ENCODE results near the gene ABCA2.

ABCA2 gene

GRCh38 chr9:136979769-136980587 is 48.1 kb downstream of the ABCA2 start:
- no peak for DNase-seq

GRCh38 chr9:136978865-136979544 is 49.0 kb downstream of the ABCA2 start:
- no peak for DNase-seq

- DNase-seq: peak; percentile 80
These were observed 49.8 kb downstream of the ABCA2 start for GRCh38 chr9:136978073-136978864.

GRCh38 chr9:136977649-136978072 is 50.4 kb downstream of the ABCA2 start:
- no peak for DNase-seq

- no peak for DNase-seq
These were observed 50.8 kb downstream of the ABCA2 start, which contains the start of gene PTGDS for GRCh38 chr9:136977223-136977622. TSS of gene PTGDS (plus strand) at chr9:136977504. CDS start at chr9:136977579, 75 bp downstream.

- DNase-seq: no peak
These were observed 52.4 kb downstream of the ABCA2 start for GRCh38 chr9:136975644-136976043.

GRCh38 chr9:136974817-136975535 is 53.1 kb downstream of the ABCA2 start:
- no peak for DNase-seq

- DNase-seq: no peak
These were observed 54.1 kb downstream of the ABCA2 start for GRCh38 chr9:136973618-136974617.

GRCh38 chr9:136972743-136973142 is 55.3 kb downstream of the ABCA2 start:
- no peak for DNase-seq

- DNase-seq: no peak
These were observed 55.7 kb downstream of the ABCA2 start for GRCh38 chr9:136972335-136972734.

GRCh38 chr9:136971746-136972145 is 56.3 kb downstream of the ABCA2 start:
- DNase-seq: no peak

- DNase-seq: no peak
These were observed 57.7 kb downstream of the ABCA2 start for GRCh38 chr9:136970361-136970760.

- DNase-seq: no peak
These were observed 58.3 kb downstream of the ABCA2 start for GRCh38 chr9:136969774-136970173.

- no peak for DNase-seq
These were observed 58.9 kb downstream of the ABCA2 start for GRCh38 chr9:136969150-136969549.

GRCh38 chr9:136968333-136969127 is 59.5 kb downstream of the ABCA2 start:
- no peak for DNase-seq

GRCh38 chr9:136965771-136966484 is 62.1 kb downstream of the ABCA2 start:
- no peak for DNase-seq

GRCh38 chr9:136964833-136965422 is 63.1 kb downstream of the ABCA2 start:
- no peak for DNase-seq

GRCh38 chr9:136964171-136964689 is 63.8 kb downstream of the ABCA2 start:
- no peak for DNase-seq

GRCh38 chr9:136963751-136964150 is 64.3 kb downstream of the ABCA2 start:
- DNase-seq: no peak
